ENCODE data around the gene ETNK2.

- TF ChIP-seq POLR2A (IDR thresholded peaks at IDR 0.05) (no peak), CTCF (IDR thresholded peaks at IDR 0.05) (no peak), POLR2AphosphoS5 (IDR thresholded peaks at IDR 0.05) (no peak)
Measured at GRCh38 chr1:204092632-204093420, 59.0 kb downstream of the ETNK2 start.
